Activated CD8-positive, alpha-beta memory T cell treated with anti-CD3 and anti-CD28 coated beads, Interleukin-2, amount 50 U/mL, for 24 hours (primary cell): ENCODE results near the gene HIF1A.
"Not testable (repeated sequence)": the region's sequence is repeated elsewhere in the genome, so short reads cannot be mapped to it uniquely, and the experiment has no call there.

Experiments used
- DNase-seq: peaks from one replicate; pipeline ENCODE4 v3.0.0-alpha.2; 2020; ENCODE audit errors: extremely low read depth

HIF1A gene

GRCh38 chr14:61749264-61749663, 54.0 kb downstream of the HIF1A start:
- no peak for DNase-seq

- no peak for DNase-seq
Observed at GRCh38 chr14:61749867-61750266, 54.6 kb downstream of the HIF1A start.

- peak; percentile 44 for DNase-seq
Observed at GRCh38 chr14:61750708-61751474, 55.6 kb downstream of the HIF1A start.

- no peak for DNase-seq
Observed at GRCh38 chr14:61751475-61751989, 56.2 kb downstream of the HIF1A start.

- DNase-seq = no peak
Observed at GRCh38 chr14:61752626-61753025, 57.3 kb downstream of the HIF1A start.

GRCh38 chr14:61753631-61754030, 58.3 kb downstream of the HIF1A start:
- no peak for DNase-seq

- DNase-seq = no peak
Observed at GRCh38 chr14:61754627-61755381, 59.5 kb downstream of the HIF1A start.

GRCh38 chr14:61755382-61755742, 60.0 kb downstream of the HIF1A start:
- DNase-seq = not testable (repeated sequence)

- DNase-seq = no peak
Observed at GRCh38 chr14:61756135-61756534, 60.8 kb downstream of the HIF1A start.

- no peak for DNase-seq
Observed at GRCh38 chr14:61759878-61760277, 64.6 kb downstream of the HIF1A start.

- no peak for DNase-seq
Observed at GRCh38 chr14:61761557-61761956, 66.2 kb downstream of the HIF1A start.

GRCh38 chr14:61761959-61762786, 66.9 kb downstream of the HIF1A start, which contains the start of gene SNAPC1:
Gene SNAPC1 (plus strand): TSS chr14:61762420. CDS start chr14:61762461, 41 bp downstream.
- peak; percentile 92 for DNase-seq

- DNase-seq = no peak
Observed at GRCh38 chr14:61764342-61765122, 69.2 kb downstream of the HIF1A start.

GRCh38 chr14:61765225-61765943, 70.1 kb downstream of the HIF1A start:
- no peak for DNase-seq

- DNase-seq = no peak
Observed at GRCh38 chr14:61766151-61766550, 70.8 kb downstream of the HIF1A start.

- DNase-seq = no peak
Observed at GRCh38 chr14:61768240-61768639, 72.9 kb downstream of the HIF1A start.

GRCh38 chr14:61769893-61770292, 74.6 kb downstream of the HIF1A start:
- no peak for DNase-seq

GRCh38 chr14:61774861-61775260, 79.5 kb downstream of the HIF1A start:
- DNase-seq = no peak

- DNase-seq = no peak
Observed at GRCh38 chr14:61780125-61780524, 84.8 kb downstream of the HIF1A start.

GRCh38 chr14:61797309-61797708, 102.0 kb downstream of the HIF1A start:
- no peak for DNase-seq
